ENCODE measurements around the gene QRSL1.
"Not testable (repeated sequence)": the region's sequence is repeated elsewhere in the genome, so short reads cannot be mapped to it uniquely, and the experiment has no call there.

Gene QRSL1, protein sequence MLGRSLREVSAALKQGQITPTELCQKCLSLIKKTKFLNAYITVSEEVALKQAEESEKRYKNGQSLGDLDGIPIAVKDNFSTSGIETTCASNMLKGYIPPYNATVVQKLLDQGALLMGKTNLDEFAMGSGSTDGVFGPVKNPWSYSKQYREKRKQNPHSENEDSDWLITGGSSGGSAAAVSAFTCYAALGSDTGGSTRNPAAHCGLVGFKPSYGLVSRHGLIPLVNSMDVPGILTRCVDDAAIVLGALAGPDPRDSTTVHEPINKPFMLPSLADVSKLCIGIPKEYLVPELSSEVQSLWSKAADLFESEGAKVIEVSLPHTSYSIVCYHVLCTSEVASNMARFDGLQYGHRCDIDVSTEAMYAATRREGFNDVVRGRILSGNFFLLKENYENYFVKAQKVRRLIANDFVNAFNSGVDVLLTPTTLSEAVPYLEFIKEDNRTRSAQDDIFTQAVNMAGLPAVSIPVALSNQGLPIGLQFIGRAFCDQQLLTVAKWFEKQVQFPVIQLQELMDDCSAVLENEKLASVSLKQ

DNA sequence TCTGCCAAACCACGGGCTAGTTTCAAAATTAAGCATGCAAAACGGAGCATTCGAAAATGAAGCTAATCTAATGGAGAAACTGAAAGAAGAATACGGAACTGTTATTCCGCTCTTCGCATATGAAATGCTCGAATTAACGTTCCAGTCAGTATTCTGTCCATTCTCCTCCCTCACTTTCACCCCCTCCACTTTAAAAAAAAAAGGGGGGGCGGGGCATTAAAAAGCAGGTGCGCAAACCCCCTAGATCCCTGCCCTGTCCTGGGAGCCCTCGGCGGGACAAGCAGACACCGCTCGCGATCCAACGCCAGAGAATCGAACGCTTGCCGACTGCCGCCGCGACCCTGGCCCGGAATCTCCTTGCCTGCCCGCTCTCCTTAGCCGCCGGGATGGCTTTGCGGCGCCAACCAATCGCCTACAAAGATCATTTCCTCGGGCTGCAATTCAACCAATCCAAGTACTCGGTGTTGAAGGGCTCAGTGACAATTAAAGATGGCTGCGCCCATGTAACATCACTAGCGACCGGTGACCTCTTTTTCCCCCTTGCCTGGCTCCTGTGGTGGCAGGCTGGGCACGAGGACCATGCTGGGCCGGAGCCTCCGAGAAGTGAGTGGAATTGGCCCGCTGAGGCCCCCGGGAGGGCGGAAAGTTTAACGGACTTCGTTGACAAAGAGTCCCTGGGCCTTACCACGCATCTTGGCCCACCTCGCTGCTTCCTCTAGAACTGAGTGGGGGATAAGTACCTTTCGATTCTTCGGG, at the start of gene QRSL1, which contains the start of gene RTN4IP1:
Gene QRSL1, plus strand, starts transcription at position 476 of the 756 bp plus-strand sequence. Its CDS starts 104 bp downstream, at position 580.
Gene RTN4IP1, minus strand, starts transcription at position 396 of the 756 bp plus-strand sequence. CDS start 477 bp downstream, outside the sequence.
- peak; percentile 66 to 68 for DNase-seq (ENCODE audit: low read depth in 1 of 2, low spot score in 1 of 2)

DNA sequence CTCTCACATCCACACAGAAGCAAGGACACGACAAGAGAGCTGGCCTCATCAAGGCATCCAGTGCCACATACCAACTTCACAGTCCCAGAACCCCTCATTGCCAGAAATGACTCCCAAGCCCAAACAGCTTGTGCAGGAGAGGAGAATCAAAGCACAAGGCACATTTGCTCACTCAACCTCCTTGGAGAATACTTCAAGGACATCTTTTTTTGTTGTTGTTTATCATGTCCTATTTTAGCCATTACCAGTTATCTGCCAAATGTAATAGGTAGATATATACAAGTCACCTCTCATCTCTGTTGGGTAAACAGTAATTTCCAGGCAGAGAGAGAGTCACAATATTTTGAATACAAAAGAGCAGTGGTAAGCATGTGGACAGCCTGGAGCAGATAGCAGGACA, 47.9 kb upstream of the QRSL1 start:
- DNase-seq (ENCODE audit: low read depth in 1 of 2, low spot score in 1 of 2): no peak

DNA sequence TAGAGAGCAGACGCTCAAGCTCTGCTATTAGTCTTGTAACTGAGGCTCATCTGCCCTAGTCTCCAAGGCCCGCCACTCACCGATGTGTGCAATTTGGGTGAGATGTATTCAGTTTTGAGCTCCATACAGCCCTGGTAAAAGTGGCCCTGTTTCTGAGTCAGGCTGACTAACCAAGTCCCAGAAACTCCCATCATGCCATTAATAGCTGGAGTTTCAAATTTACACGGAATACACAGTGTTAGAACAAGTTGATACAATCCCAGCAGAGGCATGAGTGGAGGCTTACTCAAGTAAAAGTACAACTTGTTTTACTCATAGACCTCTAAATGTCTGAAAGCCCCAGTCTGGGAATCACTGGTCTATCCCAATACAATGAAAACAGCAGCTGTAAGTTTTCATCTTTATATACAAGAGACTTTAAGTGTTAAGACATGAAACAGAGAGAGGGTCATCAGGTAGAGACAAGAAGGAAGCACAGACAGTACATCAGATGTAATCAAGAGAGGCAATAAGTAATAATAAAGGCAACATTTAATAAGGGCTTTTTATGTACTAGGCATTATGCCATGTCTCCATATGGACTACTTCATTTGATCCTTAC, 42.5 kb upstream of the QRSL1 start:
- DNase-seq (ENCODE audit: low read depth in 1 of 2, low spot score in 1 of 2): no peak

DNA sequence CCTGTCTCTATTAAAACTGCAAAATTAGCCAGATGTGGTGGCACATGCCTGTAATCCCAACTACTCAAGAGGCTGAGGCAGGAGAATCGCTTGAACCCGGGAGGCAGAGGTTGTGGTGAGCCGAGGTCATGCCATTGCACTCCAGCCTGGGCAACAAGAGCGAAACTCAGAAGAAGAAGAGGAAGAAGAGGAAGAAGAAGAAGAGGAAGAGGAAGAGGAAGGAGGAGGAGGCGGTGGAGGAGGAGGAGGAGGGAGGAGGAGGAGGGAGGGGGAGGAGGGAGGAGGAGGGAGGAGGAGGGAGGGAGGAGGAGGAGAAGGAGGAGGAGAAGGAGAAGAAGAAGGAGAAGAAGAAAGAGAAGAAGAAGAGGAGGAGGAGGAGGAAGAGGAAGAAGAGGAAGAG, 40.4 kb upstream of the QRSL1 start:
- not testable (repeated sequence) for DNase-seq (ENCODE audit: low read depth in 1 of 2, low spot score in 1 of 2)

DNA sequence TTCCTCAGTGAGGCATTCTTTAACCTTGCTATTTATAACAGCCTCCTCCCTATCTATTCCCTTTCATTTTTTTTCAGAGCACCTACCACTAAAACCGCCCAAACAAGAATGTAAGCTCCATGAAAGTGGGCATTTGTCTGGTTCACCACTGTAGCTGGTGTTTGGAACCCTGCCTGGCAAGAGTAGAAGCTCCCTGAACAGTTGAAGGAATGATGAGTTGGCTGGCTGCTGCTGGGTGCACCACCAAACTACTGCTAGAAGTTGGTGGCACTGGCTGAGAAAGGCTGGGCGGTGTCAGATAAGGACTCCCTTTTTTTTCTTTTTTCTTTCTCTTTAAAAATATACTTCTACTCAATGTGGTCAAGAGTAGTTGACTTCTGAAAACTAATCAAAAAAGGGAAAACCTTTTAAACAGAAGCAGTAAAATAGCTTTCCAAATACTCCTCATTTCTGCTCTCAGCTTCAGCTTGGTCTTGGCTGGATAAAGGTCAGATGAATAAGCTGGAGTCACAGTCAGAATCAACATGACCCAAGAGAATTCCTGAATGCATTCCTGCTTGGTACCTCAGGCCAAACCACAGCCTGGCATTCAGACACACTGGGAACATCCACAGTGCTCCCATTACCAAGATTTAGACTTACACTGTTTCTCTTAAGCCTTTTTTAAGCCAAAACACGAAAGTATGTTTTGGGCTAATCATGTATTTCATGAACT, 38.1 kb upstream of the QRSL1 start:
- no peak for DNase-seq (ENCODE audit: low read depth in 1 of 2, low spot score in 1 of 2)

DNA sequence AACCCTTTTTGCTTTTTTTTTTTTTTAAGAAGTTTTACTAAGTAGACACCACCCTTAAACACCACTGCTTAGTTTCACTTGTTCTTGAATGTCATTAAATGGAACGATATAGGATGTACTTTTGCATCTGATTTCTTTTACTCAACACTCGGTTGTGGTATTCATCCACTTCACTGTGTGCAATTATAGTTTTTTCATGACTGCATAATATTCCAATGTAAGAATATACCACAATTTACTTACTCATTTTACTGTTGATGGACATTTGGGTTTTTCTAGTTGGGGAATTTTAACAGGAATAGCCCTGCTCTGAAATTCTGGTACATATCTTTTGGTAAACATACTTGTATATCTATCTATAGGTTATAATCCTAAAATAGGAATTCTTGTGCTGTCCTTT, 29.9 kb upstream of the QRSL1 start:
- DNase-seq (ENCODE audit: low read depth in 1 of 2, low spot score in 1 of 2): no peak

DNA sequence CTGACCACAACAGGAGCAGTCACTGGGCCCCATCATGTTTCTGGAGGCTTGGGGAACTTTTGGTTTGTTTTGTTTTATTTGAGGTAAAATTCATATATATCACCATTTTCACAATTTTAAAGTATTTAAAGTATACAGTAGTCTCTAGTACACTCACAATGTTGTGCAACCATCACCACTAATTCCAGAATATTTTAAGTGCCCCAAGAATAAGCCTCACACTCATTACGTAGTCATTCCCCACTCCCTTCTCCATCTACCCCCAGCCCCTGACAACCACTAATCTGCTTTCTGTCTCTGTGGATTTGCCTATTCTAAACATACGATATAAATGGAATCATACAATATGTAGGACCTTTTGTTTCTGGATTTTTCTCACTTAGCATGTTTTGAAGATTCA, 29.0 kb upstream of the QRSL1 start:
- DNase-seq (ENCODE audit: low read depth in 1 of 2, low spot score in 1 of 2): no peak

DNA sequence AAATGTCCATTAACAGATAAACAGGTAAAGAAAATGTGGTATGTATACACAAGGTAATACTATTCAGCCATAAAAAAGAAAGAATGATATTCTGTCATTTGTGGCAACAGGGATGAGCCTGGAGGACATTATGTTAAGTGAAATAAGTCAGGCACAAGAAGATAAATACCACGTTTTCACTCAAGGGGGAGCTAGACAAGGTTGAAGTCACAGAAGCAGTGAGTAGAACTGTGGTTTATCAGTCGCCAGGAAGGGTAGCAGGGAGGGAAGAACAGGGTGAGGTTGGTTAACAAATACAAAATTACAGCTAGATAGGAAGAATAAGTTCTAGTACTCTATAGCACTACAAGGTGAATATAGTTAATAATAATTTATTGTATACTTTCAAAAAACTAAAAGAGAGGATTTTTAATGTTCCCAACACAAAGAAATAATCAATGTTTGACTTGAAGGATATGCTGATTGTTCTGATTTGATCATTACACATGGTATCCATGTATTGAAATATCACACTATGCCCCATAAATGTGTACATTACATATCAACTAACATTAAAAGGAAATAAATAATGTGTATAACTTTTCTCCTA, 21.2 kb upstream of the QRSL1 start:
- no peak for DNase-seq (ENCODE audit: low read depth in 1 of 2, low spot score in 1 of 2)

DNA sequence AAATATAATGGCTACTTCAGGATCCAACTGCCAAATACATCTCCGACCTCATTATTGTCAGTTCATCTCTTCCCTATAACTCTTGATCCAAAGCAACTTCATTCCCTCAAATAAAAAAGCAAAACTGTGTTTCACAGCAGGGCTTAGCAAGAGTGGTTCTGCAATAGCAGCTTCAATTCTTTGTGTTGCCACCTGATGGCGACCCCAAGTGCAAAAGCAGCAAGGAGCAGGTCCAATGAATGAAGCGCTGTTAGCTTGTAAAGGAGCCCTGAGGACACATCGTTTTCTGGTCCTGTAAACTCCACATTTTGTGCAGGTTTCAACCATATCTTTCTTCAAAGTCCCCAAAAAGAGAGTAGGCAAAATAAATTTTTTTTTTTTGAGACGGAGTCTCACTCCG, 19.7 kb upstream of the QRSL1 start:
- no peak for DNase-seq (ENCODE audit: low read depth in 1 of 2, low spot score in 1 of 2)

DNA sequence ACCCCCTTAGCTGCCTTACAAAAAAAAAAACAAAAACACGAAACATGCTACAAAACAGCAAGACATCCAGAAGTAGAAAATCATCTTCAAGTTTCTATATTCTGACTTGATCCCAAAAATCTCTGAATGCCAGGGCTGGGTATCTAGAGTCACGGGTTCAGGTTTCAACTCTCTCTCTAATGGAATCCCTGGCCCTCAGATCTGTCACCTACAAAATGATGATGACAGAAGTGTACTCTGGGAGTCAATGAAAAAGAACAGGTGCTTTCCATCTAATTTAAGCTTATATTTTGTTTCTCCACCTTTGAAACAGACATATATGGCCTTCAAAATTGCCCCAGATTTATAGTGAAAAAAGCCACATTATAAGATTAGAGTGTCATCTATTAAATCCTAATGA, 18.3 kb upstream of the QRSL1 start:
- no peak for DNase-seq (ENCODE audit: low read depth in 1 of 2, low spot score in 1 of 2)

DNA sequence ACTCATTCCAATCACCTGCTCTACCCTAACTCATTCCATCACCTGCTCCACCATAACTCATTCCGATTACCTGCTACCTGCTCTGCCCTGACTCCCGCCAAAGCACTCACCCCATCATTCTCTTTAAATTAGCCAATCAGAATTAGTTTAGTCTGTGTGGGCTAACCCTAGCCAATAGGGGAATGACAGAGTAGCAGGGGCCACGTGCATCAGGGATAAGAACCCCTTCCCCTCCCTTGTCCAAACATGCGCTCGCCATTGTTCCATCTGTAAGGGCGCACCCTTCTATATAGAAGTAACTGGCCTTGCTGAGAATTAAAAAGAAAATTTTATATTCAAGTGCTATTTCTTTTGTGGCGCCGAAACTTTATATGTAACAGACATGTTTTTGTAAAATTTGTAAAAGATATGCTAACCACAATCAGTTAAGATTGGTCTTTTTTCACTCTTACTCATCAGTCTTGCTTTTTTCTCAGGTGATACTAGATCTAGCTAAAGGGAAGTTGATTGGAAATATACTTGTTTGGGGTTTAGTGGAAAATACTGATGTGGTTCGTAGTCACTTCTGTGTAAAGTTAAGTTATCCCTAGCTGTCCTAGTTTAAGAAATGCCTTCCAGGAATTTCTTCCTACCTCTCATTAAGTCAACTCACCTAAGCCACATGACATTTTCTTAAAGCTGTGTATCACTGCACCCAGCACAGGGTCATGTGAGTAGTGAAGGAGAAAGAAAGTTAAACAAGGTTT, 16.5 kb upstream of the QRSL1 start:
- DNase-seq (ENCODE audit: low read depth in 1 of 2, low spot score in 1 of 2): no peak

DNA sequence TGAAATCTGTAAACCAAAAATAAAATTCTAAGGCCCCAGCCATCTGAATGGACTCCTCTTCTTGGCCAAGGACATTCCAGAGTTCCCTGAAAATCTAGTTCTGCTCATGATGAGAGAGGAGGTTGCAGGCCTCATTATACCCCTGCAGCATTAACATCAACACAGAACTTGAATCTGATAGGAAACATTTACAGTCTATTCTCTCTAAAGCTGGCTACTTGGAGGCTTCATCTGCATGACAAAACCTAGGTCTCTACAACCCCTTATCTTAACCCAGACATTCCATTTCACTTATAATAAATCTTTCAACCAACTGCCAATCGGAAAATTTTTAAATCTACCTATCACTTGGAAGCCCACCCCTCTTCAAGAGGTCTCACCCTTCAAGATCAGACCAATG, 15.8 kb upstream of the QRSL1 start:
- DNase-seq (ENCODE audit: low read depth in 1 of 2, low spot score in 1 of 2): no peak

DNA sequence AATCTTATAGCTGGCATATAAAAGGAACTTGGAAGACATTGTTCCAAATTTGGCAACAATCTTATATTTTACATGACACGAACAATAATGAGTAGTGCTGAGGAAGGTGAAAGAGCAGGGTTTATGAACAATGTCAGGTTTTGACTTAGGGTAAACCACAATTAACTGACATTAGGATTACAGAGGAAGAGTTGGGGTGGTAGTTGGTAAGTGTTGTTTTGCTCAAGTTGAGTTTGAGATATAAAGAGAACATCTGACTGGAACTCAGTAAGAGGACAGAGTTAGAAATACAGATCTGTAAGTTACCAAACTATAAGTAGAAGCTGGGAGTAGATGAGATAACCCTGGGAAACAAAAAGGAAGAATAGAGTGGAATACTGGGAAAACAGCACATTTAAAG, 15.2 kb upstream of the QRSL1 start:
- DNase-seq (ENCODE audit: low read depth in 1 of 2, low spot score in 1 of 2): no peak

DNA sequence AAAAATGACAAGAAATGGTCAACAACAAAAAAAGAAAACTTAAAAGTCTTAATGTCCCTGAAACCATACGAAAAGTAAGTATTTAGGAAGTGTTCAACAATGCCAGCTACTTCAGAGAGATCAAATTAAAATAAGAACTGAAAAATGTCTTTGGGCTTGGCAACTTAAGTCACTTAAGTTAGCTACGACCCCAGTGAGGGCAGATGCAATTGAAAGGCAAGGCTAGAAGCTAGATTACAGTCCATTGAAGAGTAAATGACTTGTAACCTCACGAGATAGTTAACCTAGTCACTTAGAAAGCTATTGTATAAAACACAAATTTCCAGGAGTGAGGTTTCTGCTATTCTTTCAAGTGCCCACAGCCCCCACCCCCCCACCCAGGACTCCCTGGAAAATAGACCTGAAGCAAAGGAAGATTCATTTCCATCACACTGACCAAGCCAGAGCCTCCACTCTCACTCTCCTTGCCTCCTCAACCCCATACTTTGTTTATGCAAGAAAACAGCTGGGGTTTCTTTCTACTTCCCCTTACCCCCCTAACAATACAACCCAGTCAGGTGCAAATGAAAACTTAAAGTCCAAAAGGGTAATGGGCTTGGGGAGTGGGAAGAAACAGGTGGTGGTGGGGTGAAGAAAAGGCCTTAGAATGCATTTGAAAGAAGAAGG, 14.7 kb upstream of the QRSL1 start:
- DNase-seq (ENCODE audit: low read depth in 1 of 2, low spot score in 1 of 2): no peak

DNA sequence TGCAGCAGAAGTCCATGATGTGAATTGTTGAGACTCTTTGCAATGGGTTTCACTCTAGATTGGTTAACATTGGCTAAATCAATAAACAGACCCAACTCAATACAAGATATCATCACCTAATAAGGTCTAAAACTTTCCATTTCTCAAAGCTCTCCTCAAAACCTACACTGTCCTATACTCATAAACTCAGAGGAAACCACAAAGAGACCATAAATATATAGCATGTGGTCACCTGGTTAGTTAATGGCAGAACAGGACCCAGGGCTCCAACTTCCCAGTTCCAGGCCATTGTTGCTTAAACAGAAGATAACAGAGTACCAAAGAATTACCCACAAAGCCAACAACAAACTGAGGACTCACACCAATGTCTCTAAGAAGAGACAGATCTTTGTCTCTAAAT, 12.1 kb upstream of the QRSL1 start:
- DNase-seq (ENCODE audit: low read depth in 1 of 2, low spot score in 1 of 2): no peak

DNA sequence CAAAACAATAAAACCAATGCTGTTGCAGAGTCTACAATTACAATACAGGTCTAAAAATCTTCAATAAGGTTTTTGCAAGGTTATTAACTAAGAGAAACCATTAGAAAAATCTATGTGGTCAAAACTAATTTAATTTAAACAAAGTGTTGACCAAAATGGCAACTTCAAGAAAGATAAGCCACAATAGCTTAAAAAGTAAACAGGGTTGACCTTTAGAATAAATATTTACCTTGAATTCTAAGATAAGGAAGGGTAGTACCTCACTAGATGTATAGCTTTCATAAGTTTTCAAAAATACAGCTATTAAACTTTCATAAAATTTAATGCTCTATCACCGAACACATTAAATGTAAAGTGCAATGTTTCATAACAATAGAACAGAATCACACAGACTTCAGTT, 11.5 kb upstream of the QRSL1 start:
- DNase-seq (ENCODE audit: low read depth in 1 of 2, low spot score in 1 of 2): no peak

DNA sequence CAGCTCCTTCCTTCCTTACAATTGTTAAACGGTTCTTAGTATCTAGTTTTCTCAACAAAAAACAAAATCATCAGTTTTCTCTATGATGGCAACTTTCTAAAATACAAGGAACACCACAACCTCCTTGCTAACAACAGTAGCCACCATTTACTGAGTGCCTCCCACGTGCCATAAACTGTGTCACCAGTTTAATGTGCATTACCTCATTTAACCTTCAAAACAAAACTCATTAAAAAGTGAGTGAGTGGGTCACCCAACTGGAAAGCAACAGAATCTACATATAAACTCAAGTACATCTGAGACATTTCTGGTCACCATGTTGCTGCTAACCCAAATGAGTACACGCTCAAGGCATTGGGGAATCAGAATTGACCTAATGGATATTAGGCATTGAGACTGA, 11.1 kb upstream of the QRSL1 start:
- no peak for DNase-seq (ENCODE audit: low read depth in 1 of 2, low spot score in 1 of 2)

DNA sequence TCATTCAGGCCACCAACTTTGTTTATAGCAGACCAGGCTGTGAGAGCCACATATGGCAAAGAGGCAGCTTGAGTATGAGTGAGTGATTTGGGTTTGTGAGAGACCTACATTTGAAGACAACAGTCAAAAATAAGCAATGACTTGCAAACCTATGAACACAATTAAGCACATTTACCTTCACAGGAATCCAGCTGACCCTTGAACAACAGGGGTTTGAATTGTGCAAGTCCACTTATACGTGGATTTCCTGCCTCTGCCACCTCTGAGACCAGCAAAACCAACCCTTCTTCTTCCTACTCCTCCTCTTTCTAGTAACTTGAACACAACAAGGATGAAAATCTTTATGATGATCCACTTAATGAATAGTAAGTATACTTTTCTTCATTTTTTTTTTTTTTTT, 10.2 kb upstream of the QRSL1 start:
- DNase-seq (ENCODE audit: low read depth in 1 of 2, low spot score in 1 of 2): no peak

DNA sequence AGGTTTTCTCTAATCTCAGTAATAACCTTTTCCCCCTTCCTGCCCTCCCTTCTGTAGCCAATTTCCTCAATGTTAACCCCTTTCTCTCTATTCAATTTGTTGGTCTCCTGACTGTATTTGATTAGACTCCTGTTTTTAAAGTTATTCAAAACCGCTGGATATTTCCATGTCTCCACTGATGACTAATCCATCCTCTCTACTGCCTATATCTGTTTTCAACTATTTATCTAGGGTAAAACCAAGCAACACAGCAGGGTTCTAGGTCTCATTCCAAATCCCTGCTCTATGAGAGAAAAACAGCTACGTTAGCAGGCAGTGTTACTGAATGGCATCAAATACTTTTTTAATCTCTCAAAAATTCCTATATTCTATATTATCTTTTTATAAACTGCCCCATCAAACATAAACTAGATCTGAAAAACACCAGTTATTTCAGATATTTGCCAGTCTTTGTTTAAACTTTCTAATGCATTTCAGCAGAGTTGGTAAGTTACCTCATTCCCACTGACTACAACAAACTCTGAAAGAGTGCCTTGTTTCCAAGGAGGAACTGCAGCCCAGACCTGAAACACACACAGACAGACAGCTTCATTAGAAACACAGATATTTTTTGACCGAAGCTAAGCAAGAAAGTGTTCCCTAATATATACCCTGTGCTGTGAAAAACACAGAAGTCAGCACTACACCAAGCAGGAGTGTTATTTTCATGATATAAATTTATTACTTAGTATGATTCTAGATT, 8.3 kb upstream of the QRSL1 start:
- no peak for DNase-seq (ENCODE audit: low read depth in 1 of 2, low spot score in 1 of 2)
